GM19099 (cell line): ENCODE data around the gene TESPA1.

ENCODE experiments used
- POLR2A ChIP-seq: IDR thresholded peaks from 3 replicates; pipeline ENCODE4 v1.6.1; 2011; ENCODE audit warnings: low read depth; ENCODE audit not compliant: insufficient read length; ENCODE audit errors: extremely low read depth

Gene TESPA1

DNA sequence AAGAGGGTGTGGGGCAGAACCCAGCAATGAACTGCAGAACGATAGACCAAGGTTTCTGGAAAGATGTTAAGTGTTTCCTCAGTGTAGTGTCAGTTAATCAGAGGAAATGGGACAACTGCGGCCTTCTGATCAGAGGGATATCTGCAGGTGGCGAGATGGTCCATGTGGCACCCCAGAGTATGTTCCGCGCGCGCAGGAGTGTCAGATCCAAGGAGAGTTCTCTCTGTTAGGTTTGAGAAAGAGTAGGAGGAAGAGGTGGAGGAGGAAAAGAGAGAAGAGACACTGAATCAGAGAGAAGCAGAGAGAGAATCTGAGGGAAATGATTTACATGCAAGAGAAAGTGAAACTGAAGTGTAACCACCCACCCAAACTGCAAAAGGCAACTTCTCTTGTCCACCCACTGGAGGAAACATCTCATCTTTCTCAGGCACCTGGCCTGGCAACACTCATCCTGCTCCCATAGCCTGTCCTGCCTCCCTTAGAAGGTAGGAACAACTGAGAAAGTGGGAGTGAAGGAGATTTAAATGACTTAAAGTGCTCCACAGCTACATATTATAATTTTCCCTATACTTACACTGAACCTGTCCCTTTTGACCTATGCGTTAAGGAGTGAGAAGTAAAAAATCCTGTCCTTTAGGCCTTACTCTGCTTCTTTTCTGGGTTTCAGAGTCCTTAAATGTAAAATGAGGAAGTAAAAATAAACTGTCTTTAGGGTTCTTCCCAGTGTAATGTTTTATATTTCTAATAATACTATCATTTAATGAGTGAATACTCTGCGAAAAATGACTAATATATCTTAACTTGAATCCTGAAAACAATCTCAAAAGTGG, 6.8 kb upstream of the TESPA1 start:
- peak; percentile 44 for TF ChIP-seq POLR2A

DNA sequence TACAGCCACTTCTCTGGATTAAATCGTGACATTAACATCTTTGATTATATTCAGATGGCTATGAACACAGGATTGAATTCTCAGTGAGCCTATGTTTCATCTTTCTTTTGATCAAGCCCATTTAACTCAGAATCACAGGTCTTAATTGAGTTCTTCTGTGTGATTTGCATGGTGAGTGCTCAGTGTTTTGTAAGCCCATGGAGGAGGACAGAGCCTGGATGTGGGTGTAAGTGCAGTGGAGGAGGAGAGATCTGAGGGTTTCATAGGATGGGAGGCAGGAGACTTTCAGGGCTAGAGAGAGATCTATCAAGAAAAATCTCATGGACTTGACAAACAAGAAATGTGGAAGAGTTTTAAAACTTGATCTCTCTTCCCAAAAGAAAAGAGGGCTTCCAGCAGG, 5.3 kb upstream of the TESPA1 start:
- no peak for TF ChIP-seq POLR2A

DNA sequence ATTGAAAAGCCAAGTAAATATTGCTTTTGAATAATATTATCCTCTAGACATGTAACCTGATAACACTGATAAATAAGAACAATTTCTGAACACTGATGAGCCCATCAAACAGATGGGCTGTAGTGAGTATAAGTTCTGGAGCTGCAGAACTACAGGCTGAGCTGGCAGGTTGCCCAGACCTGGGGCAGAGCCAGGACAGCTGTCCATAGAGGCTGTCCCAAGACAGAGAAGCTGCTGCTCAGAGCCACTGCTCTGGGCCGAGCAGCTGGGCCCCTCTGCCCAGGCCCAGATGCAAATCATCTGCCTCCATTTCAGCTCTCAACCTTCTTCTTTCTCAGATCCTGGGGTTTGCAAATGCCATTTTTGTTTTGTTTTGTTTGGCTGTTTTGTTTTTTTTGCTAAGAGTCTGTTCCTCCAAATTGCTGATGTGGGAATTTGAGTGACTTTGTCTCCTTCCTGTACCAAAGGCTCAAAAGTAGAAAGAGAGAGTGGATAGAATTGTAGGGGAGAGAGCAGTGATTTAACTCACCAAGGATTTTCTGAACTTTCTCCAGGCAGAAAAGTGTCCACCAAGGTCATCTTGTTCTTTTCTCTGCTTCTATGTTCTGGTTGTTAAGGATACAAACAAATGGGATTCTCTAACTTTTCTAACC, 4.0 kb upstream of the TESPA1 start:
- no peak for TF ChIP-seq POLR2A

DNA sequence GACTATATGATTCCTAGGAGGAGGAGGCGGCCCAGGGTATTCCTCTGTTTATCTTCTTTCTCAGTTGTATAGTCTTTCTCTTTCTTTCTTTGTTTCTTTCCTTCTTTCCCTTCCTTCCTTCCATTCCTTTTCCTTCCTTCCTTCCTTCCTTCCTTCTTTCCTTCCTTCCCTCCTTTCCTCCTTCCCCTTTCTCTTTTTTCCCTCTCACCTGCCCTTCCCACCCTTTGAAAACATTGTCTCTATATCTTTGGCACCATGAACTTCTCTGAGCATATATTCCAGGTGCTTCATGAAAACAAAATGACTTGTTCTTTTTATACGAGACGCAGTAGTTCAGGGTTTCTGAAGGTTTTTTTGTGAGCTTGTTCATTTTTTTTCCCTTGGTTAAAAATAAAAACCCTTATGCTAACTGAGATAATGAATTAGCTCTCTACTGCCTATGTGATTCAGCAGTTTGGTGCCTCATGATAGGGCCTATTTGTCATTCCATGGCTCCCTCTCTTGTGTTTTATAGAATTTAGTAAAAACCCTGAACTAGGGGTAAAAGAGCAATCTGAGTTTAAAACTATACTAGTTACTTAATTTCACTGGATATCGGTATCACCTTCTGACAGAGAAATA, 3.2 kb upstream of the TESPA1 start:
- no peak for TF ChIP-seq POLR2A

DNA sequence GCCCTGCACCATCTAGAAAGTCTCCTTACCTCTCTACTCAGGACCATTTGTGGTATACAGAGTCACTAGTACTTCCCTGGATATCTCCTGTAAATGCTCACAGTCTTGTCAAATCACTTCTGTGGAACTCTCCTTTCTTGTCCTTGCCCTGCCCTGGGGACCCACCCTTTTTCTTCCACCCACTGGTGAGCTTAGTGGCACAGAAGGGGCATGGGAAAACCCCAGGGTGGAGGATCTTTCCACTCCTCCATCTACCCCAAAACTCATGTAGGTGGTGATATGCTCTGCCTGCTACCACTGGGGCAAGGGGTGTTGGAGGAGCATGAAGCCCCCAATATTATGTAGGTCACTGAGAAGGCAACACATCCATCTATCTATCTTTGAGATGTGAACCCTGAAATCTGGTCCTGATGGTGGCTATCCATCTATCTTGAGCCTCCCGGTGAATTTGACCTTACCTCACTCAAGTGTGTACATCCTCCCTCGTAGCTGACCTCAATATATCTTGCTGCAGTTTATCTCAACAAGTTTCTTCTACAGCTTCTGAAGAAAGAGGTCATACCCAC, 943 bp downstream of the TESPA1 start:
- TF ChIP-seq POLR2A = no peak

DNA sequence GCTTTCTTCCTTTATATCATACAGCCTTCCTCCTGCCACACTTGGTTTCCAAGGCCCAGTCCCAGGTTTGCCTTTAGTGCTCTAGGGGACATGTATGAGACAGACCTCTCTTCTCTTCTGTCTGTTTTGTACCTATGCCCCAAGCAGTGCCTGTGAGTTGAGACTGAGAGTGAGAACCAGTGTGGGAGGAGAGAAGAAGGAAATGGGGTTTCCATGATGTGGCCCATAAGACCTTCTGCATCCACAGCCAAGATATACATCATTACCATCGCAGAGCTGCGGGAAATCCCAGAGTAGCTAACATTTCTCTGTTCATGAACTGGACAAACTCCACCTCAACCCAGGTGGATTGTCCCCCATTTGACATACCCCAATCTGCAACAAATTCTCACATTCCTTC, 2.8 kb downstream of the TESPA1 start:
- no peak for TF ChIP-seq POLR2A

DNA sequence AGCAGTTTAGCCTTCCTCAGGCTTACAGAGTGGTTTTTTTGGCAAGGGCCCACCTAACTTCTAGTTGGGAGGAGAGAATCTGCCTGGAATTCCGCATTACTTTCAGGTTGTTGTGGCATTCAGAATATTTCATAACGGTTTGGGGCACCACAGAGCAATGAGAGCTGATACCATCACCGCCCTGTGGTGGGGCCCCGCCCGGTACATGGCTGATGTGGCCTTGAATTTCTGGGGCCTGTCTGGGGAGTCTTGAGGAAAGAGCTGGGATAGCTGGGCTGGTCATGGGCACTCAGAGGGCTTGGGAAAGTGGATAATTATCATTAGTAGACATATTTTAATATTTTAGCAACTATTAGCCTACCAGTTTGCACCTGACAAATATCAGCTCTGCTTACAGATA, 4.2 kb downstream of the TESPA1 start:
- TF ChIP-seq POLR2A = no peak

DNA sequence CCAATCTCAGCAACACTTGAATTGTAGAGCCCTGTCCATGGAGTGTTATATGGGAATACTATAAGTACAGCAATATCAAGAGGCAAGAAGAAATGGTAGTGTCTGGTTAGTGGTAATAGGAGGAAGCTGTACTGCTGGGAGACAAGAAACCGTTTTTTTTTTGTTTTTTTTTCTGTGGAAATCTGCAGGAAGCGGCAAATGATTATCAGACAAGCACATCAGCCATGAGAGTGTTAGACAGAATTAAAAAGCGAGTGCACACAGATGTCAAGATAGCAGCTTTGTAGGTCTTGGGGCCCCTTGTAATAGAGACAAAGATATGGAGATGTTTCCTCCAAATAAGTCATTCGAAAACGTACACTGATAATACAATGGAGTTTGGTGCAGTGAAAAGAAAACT, 6.7 kb downstream of the TESPA1 start:
- no peak for TF ChIP-seq POLR2A

DNA sequence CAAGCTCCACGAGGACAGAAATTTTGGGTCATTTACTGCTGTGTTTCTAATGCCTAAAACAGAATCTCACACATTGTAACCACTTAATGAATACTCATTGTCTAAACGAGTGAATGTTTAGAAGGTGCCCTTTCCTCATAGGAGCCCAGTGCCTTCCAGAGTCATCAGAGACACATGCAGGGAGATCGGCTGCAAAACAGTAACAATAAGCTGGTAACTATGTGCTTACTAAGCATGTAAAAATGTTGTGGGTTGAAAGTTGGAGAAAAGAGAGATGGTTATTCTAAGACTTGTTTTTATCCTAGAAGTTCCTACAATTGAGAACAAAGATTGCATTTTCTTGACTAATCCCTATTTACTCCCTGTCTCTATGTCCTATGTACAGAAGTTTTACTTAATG, 7.4 kb downstream of the TESPA1 start:
- TF ChIP-seq POLR2A = no peak

DNA sequence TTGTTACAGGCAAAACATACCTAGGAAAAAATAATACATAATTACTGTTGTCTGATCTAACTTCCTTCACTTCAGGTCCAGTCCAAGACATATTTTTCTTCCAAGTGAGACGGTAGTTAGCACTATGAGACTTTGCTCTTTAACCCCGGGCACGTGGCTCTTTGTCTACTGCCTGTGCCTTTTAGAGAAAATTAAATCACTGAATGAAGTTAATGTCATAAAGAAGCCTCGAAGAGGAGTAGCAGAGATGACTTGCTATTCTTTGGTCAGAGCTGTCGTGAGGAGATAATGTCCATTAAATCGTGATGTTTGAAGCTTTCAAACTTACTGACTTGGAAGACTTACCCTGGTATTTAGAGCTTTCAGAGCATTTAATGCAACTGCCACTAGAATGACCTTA, 8.7 kb downstream of the TESPA1 start:
- no peak for TF ChIP-seq POLR2A

DNA sequence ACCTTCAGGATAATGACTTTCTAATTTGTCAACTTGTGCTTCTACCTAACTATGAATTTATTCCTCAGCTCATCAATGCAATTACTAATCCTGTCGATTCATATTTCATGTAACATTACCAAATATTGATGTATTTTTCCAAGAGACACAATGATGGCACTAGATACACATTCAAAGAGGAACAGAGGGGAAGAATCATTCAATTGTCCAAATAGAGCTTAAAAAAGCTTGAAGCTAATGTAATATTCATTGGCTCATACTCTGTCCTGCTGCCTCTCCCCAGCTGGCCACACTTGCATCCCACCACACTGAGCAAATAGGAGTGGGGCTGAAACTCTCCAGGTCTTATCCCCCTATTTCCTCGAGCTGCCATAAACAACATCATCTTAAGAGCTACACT, 9.3 kb downstream of the TESPA1 start:
- no peak for TF ChIP-seq POLR2A

DNA sequence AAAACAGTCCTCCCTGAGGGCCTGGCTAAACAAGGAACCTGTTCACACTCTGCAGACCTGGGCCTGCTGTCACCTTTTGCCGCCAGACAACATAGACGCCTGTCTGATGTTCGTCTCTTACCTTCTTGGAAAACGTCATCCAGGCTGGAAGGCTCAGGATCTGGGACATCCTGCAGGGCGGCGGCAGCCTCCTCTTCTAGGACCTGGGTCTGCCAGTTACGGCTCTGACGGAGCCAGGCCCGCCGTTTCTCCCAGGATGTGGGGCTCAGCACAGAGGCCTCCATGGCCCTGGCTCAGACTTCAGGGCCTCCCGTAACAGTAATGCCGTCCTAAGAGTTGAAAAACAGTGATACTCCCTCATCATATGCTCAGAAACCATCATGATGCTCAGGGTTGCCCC, 10.3 kb downstream of the TESPA1 start:
- TF ChIP-seq POLR2A = no peak

DNA sequence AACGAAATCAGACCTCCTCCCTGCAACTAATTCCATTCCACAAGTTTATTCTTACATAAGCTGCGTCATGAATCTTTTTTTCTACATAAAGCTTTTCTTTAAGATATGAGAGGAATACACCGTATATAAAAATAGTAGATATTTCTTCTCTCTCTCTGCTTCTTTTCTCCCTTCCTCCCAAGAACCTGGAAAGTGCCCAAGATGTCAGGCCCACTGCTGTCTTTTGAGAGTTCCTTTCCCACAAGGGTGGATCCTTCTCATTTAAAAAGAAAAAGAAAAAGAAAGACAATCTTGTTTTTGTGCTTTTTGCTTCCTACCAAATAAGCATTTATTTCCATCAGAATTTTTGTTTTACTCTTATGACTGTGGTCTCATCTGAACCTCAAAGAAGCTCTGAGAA, 11.0 kb downstream of the TESPA1 start:
- no peak for TF ChIP-seq POLR2A

DNA sequence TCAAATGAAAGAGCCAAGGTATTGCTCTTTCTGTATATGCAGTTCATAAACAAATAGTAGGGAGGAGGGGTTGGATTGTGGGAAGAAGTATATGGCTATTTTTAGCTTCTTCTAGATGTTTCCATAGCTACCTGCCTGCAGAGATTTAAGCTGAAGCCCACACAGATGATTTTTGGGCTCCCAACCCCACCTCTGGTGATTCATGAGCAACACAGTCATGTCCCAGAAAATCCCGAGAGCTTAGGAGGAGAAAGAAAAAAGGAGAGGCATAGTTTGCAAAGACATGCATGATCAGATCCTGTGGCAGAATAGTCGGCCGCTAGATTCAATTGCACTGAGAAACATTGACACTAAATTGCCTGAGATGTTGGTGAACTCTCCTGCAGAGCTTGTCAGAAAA, 13.8 kb downstream of the TESPA1 start:
- TF ChIP-seq POLR2A = no peak

DNA sequence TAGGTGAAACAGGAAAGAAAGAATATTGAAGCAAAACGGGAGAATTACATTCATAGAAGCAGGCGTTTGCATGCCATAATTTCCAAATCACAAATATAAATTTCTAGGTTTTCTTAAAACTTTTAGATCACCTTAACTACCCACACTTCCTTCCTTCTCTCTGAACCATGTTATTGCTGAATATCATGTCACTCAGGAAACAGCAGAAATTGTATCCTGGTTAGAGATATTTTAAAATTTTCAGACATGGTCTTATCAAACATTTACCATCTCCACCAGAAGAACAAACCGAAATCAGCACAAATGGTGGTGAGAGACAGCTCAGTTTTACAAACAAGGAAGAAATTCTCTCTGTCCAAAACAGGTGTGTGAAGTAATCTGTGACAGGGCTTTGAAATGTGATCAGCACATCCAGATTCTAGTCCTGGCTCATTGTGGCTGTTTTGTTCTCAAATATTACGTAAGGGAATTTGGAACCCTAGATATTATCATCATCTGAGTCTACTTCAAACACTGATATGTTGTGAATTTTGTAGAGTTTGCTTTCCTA, 16.3 kb downstream of the TESPA1 start:
- TF ChIP-seq POLR2A = no peak

DNA sequence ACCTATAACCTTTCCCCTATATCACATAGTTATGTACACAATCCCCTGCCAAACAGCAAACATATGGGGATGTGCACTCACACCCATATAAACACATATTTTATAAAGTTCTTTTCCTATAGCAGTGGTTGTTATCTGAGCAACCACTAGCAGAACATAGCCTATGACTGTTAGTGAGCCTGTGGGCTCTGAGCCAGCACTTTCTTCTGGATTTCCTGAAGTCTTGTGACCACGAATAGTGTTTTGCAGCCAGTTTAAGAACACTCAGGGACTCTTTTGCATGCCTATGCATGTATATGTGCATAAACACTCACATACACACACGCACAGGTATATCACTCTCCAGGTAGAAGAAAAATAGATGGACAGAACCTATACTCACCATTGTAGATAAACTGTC, 17.1 kb downstream of the TESPA1 start:
- no peak for TF ChIP-seq POLR2A

DNA sequence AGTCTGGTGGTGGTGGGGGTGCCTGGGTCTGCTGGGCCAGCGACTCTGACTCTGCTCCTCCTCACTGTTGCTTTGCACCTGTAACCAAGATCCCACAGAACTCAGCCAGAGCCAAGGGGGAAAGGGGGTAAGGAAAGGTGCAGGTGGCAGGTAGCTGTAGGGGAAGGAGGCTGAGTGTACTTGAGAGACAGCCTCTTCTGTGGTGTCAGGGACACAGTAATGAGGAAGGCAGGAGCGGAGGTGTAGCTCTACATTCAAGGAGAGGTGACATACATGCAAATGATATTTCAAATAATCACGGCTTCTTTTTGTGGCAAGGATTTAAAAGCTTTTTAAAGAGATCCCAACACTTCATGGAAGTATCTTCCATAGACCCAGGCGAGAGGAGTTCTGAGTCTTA, 23.4 kb downstream of the TESPA1 start:
- TF ChIP-seq POLR2A = no peak
